COLO829 (cell line): Measurements from ENCODE around the gene SLC1A4.

Experiments
- DNase-seq: peaks from one replicate; pipeline ENCODE4 v3.0.0; 2012; ENCODE audit warnings: low spot score

The SLC1A4 gene

GRCh38 chr2:65054749-65055421 lies 65.7 kb downstream of the SLC1A4 start:
- DNase-seq: no peak

- DNase-seq: no peak
Measured at GRCh38 chr2:65055422-65056214, 66.4 kb downstream of the SLC1A4 start.

- DNase-seq: peak; percentile 98
Measured at GRCh38 chr2:65056215-65057053, 67.2 kb downstream of the SLC1A4 start, which contains the start of gene CEP68. Gene CEP68 (plus strand): TSS chr2:65056416. CDS start chr2:65069445, 13,029 bp downstream.

GRCh38 chr2:65057054-65057375 lies 67.8 kb downstream of the SLC1A4 start:
- DNase-seq: no peak

GRCh38 chr2:65057391-65058052 lies 68.3 kb downstream of the SLC1A4 start:
- no peak for DNase-seq

- DNase-seq: no peak
Measured at GRCh38 chr2:65059071-65059470, 69.9 kb downstream of the SLC1A4 start.

- no peak for DNase-seq
Measured at GRCh38 chr2:65061146-65061909, 72.1 kb downstream of the SLC1A4 start.

- DNase-seq: no peak
Measured at GRCh38 chr2:65061910-65062339, 72.7 kb downstream of the SLC1A4 start.

GRCh38 chr2:65062843-65063825 lies 73.9 kb downstream of the SLC1A4 start:
- DNase-seq: no peak

GRCh38 chr2:65064728-65065552 lies 75.7 kb downstream of the SLC1A4 start:
- DNase-seq: no peak

- no peak for DNase-seq
Measured at GRCh38 chr2:65067806-65068553, 78.8 kb downstream of the SLC1A4 start.

GRCh38 chr2:65069439-65069824 lies 80.2 kb downstream of the SLC1A4 start:
- no peak for DNase-seq

GRCh38 chr2:65070172-65070830 lies 81.1 kb downstream of the SLC1A4 start:
- DNase-seq: peak; percentile 42

GRCh38 chr2:65070856-65071255 lies 81.7 kb downstream of the SLC1A4 start:
- no peak for DNase-seq

GRCh38 chr2:65071499-65072180 lies 82.4 kb downstream of the SLC1A4 start:
- no peak for DNase-seq

- DNase-seq: no peak
Measured at GRCh38 chr2:65072181-65072970, 83.2 kb downstream of the SLC1A4 start.
